A549 (cell line): ENCODE results near the gene MTHFSD.

Experiments
- CTCF ChIP-seq: fragments of >200 bp; sonication (Bioruptor Twin); formaldehyde crosslinking; IDR thresholded peaks from 3 replicates; pipeline ENCODE4 v1.5.1; 2016
- FOSL2 ChIP-seq, 2 experiments: fragments of 450-650 bp in 1 of 2; fragments of >200 bp in 1 of 2; sonication (Bioruptor Twin) in 1 of 2; formaldehyde crosslinking; IDR thresholded peaks; 2 replicates each; pipeline versions ENCODE4 v1.5.0 to v1.6.1; 2016 to 2020; ENCODE audit warnings: mild to moderate bottlenecking in 1 of 2, moderate library complexity in 1 of 2
- JUN ChIP-seq, 2 experiments: fragments of >200 bp; sonication (Bioruptor Twin); formaldehyde crosslinking; IDR thresholded peaks; 2 replicates in 1 of 2; 3 replicates in 1 of 2; pipeline ENCODE4 v1.6.1; 2016 to 2017
- POLR2A ChIP-seq: IDR thresholded peaks from 2 replicates; pipeline ENCODE4 v1.6.1; 2012; ENCODE audit warnings: mild to moderate bottlenecking, low read length

- TF ChIP-seq CTCF = no peak
- no peak for TF ChIP-seq POLR2A
- TF ChIP-seq JUN (IDR thresholded peaks at IDR 0.05) = no peak
- TF ChIP-seq FOSL2 (IDR thresholded peaks at IDR 0.05) = no peak
- TF ChIP-seq FOSL2 (CRISPR knock-in tag; IDR thresholded peaks at IDR 0.05) = no peak
Observed at GRCh38 chr16:86547286-86547685, 7.7 kb downstream of the MTHFSD start.
